Neural progenitor cell (in vitro differentiated cells): ENCODE results near the gene PAX6. TPM values are rescaled to one million over a fixed set of nuclear protein-coding genes. Genes with fewer than 3 reads are reported as not detected.
A peak's percentile ranks its signal among the peaks of the same experiment; 100 is the strongest.

Source experiments
- DNase-seq: peaks from one replicate; pipeline ENCODE4 v3.0.0-alpha.2; 2016; ENCODE audit warnings: low spot score
- H2AFZ ChIP-seq: fragments of 200-600 bp; sonication (generic); replicated peaks from 2 replicates; pipeline ENCODE4 v1.6.1; 2016; ENCODE audit warnings: antibody characterized with exemption
- H3F3A ChIP-seq: fragments of 200-600 bp; sonication (generic); 2 replicates; pipeline ENCODE4 v1.6.1; 2016; ENCODE audit warnings: antibody characterized with exemption, low read depth
- H3K27ac ChIP-seq: fragments of 200-600 bp; sonication (generic); 2 replicates; pipeline ENCODE4 v1.5.1; 2016; ENCODE audit warnings: mild to moderate bottlenecking
- H3K27me3 ChIP-seq: fragments of 200-600 bp; sonication (generic); 2 replicates; pipeline ENCODE4 v1.6.1; 2016; ENCODE audit warnings: mild to moderate bottlenecking, moderate library complexity
- H3K36me3 ChIP-seq: fragments of 200-600 bp; sonication (generic); 2 replicates; pipeline ENCODE4 v1.5.1; 2016
- H3K4me1 ChIP-seq: fragments of 200-600 bp; sonication (generic); 2 replicates; pipeline ENCODE4 v1.6.1; 2016; ENCODE audit warnings: mixed run types
- H3K4me2 ChIP-seq: fragments of 200-600 bp; sonication (generic); 2 replicates; pipeline ENCODE4 v1.6.1; 2016
- H3K4me3 ChIP-seq: fragments of 200-600 bp; sonication (generic); 2 replicates; pipeline ENCODE4 v1.5.1; 2016
- H3K79me2 ChIP-seq: fragments of 200-600 bp; sonication (generic); 2 replicates; pipeline ENCODE4 v1.6.1; 2016; ENCODE audit warnings: low read depth
- H3K9ac ChIP-seq: fragments of 200-600 bp; sonication (generic); 2 replicates; pipeline ENCODE4 v1.6.1; 2016
- H3K9me3 ChIP-seq: fragments of 200-600 bp; sonication (generic); 2 replicates; pipeline ENCODE4 v1.5.1; 2016; ENCODE audit warnings: low read depth
- H4K20me1 ChIP-seq: fragments of 200-600 bp; sonication (generic); 2 replicates; pipeline ENCODE4 v1.6.1; 2016; ENCODE audit warnings: low read depth
- H3K27ac Mint-ChIP-seq: 3 replicates; pipeline ENCODE4 v1.8.0; 2021; ENCODE audit warnings: mixed read lengths
- H3K27me3 Mint-ChIP-seq: 2 replicates; pipeline ENCODE4 v1.8.0; 2022; ENCODE audit warnings: low read depth, mild to moderate bottlenecking, inconsistent platforms, moderate library complexity, mixed read lengths; ENCODE audit not compliant: insufficient read depth
- H3K36me3 Mint-ChIP-seq: 3 replicates; pipeline ENCODE4 v1.8.0; 2021; ENCODE audit warnings: mixed read lengths
- H3K4me1 Mint-ChIP-seq: 3 replicates; pipeline ENCODE4 v1.8.0; 2021; ENCODE audit warnings: mixed read lengths
- H3K4me3 Mint-ChIP-seq: 3 replicates; pipeline ENCODE4 v1.8.0; 2021; ENCODE audit warnings: mild to moderate bottlenecking, moderate library complexity, mixed read lengths
- H3K9me3 Mint-ChIP-seq: 3 replicates; pipeline ENCODE4 v1.8.0; 2020; ENCODE audit warnings: mixed read lengths
- CTCF ChIP-seq: fragments of 200-600 bp; sonication (generic); IDR thresholded peaks from 2 replicates; pipeline ENCODE4 v1.5.1; 2017; ENCODE audit warnings: antibody characterized with exemption, mild to moderate bottlenecking
- EZH2 ChIP-seq: fragments of 200-600 bp; sonication (generic); IDR thresholded peaks from 2 replicates; pipeline ENCODE4 v1.6.1; 2017; ENCODE audit warnings: antibody characterized with exemption, mild to moderate bottlenecking, moderate library complexity
- EZH2phosphoT487 ChIP-seq: fragments of 200-600 bp; sonication (generic); IDR thresholded peaks from 2 replicates; pipeline ENCODE4 v1.6.1; 2017; ENCODE audit warnings: antibody characterized with exemption
- total RNA-seq: library from RNA; depleted of rRNA; stranded (reverse); fragments of >200 nt; gene quantifications from 2 replicates; pipeline ENCODE4 v1.2.3, GENCODE V29; 2015; ENCODE audit warnings: low replicate concordance

The PAX6 gene
- total RNA-seq, 1 donor from 2014 or later, result 215 TPM

- Histone ChIP-seq H3K27me3 (no peaks in the 10 kb centered on the region), H3K4me1 (peaks cover 31% of the 10 kb centered on the region), H3K9ac (no peak overlapping the region), H2AFZ (no peak overlapping the region), H3K4me3 (no peak overlapping the region), H3K27ac (peak overlapping the region; percentile 66), H4K20me1 (peaks cover 13% of the 10 kb centered on the region), H3K4me2 (peak overlapping the region; percentile 54), H3K79me2 (peaks cover 6% of the 10 kb centered on the region), H3F3A (peaks cover 88% of the 10 kb centered on the region), H3K36me3 (peaks cover 37% of the 10 kb centered on the region), H3K9me3 (no peaks in the 10 kb centered on the region)
- Mint-ChIP-seq H3K4me3 (peak overlapping the region; percentile 38), H3K36me3 (peaks cover 28% of the 10 kb centered on the region), H3K27ac (no peak overlapping the region), H3K27me3 (no peaks in the 10 kb centered on the region), H3K4me1 (peaks cover 58% of the 10 kb centered on the region), H3K9me3 (no peaks in the 10 kb centered on the region)
- DNase-seq, result peak; percentile 76
- TF ChIP-seq EZH2phosphoT487, result no peak
- no peak for TF ChIP-seq CTCF
- no peak for TF ChIP-seq EZH2
Measured at GRCh38 chr11:31788085-31788484, 23.0 kb downstream of the PAX6 start.

GRCh38 chr11:31786996-31787685 lies 24.0 kb downstream of the PAX6 start:
- Histone ChIP-seq H3K9ac (no peak overlapping the region), H3K4me2 (peak overlapping the region; percentile 54), H3K27me3 (no peaks in the 10 kb centered on the region), H3K27ac (peak overlapping the region; percentile 66), H2AFZ (no peak overlapping the region), H3K4me1 (peaks cover 40% of the 10 kb centered on the region), H3K9me3 (no peaks in the 10 kb centered on the region), H3K4me3 (no peak overlapping the region), H3K79me2 (no peaks in the 10 kb centered on the region), H3F3A (peaks cover 87% of the 10 kb centered on the region), H4K20me1 (peaks cover 9% of the 10 kb centered on the region), H3K36me3 (peaks cover 32% of the 10 kb centered on the region)
- Mint-ChIP-seq H3K27me3 (no peaks in the 10 kb centered on the region), H3K4me1 (peaks cover 58% of the 10 kb centered on the region), H3K4me3 (no peak overlapping the region), H3K36me3 (peaks cover 22% of the 10 kb centered on the region), H3K27ac (peak overlapping the region; percentile 64), H3K9me3 (no peaks in the 10 kb centered on the region)
- TF ChIP-seq EZH2phosphoT487 (no peak), EZH2 (no peak), CTCF (no peak)
- DNase-seq, result peak; percentile 29

- no peak for DNase-seq
- no peak overlapping the region for H3K27ac ChIP-seq
- no peak overlapping the region for H3K4me3 ChIP-seq
- H3F3A ChIP-seq, result peaks cover 66% of the 10 kb centered on the region
- peaks cover 12% of the 10 kb centered on the region for H3K36me3 ChIP-seq
- no peaks in the 10 kb centered on the region for H3K27me3 ChIP-seq
- no peak for TF ChIP-seq EZH2
- TF ChIP-seq CTCF, result no peak
- TF ChIP-seq EZH2phosphoT487, result no peak
- H3K9me3 Mint-ChIP-seq, result no peaks in the 10 kb centered on the region
- no peak overlapping the region for H3K4me3 Mint-ChIP-seq
- no peaks in the 10 kb centered on the region for H3K9me3 ChIP-seq
- peaks cover 10% of the 10 kb centered on the region for H3K36me3 Mint-ChIP-seq
- H3K79me2 ChIP-seq, result no peaks in the 10 kb centered on the region
- no peak overlapping the region for H3K4me2 ChIP-seq
- H4K20me1 ChIP-seq, result no peaks in the 10 kb centered on the region
- H3K27ac Mint-ChIP-seq, result no peak overlapping the region
- H3K4me1 ChIP-seq, result peaks cover 54% of the 10 kb centered on the region
- peaks cover 64% of the 10 kb centered on the region for H3K4me1 Mint-ChIP-seq
- no peak overlapping the region for H3K9ac ChIP-seq
- no peak overlapping the region for H2AFZ ChIP-seq
- H3K27me3 Mint-ChIP-seq, result no peaks in the 10 kb centered on the region
Measured at GRCh38 chr11:31784611-31785010, 26.5 kb downstream of the PAX6 start.
